Measurements from ENCODE around the gene BABAM1. TPM values are rescaled to one million over a fixed set of nuclear protein-coding genes. Genes with fewer than 3 reads are reported as not detected.

BABAM1 gene
- total and polyA plus RNA-seq, 2 donors (not counting 1 experiment from before 2014, with no cell fraction given), result 68.8 to 74.3 TPM

DNA sequence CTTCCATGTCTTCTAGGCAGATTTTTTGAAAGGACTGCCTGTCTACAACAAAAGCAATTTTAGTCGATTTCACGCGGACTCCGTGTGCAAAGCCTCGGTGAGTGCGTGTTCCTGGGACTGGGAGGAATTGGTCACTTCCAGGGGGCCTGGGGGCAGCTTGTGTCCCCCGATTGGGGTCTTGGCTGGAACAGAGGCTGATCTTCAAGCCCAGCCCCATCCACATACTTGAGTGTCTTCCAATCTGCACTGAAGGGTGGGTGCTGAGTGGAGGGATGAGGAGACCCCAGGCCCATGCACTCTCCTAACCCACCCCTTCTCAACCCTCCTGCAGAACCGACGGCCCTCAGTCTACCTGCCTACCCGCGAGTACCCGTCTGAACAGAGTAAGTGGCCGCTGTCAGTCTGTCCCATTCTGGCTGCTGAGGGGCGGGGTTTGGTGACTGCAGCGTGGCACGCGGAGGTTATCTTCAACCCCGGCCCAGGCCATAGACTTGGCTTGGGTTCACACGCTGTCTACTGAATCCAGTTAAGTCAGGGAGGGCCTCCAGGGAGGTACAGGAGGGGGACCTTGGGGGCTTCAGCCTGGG is 46.9 kb downstream of the BABAM1 start:
- Histone ChIP-seq H4K20me1 (ENCODE audit: control insufficient read depth, extremely low read depth, insufficient read depth, low read length) (no peaks in the 10 kb centered on the region), H3K4me1 (ENCODE audit: control insufficient read depth, extremely low read depth, insufficient read depth, low read length) (peaks cover 7% of the 10 kb centered on the region), H2AFZ (ENCODE audit: low read length) (no peak overlapping the region), H3K79me2 (ENCODE audit: control insufficient read depth, insufficient read depth, low read length) (peaks cover 38% of the 10 kb centered on the region), H3K4me2 (ENCODE audit: extremely low read depth, insufficient read depth, low read length) (no peak overlapping the region), H3K27me3 (ENCODE audit: control insufficient read depth, insufficient read depth, low read length) (no peaks in the 10 kb centered on the region), H3K36me3 (ENCODE audit: control insufficient read depth, insufficient read depth, low read length) (peaks cover 16% of the 10 kb centered on the region), H3K9me3 (ENCODE audit: control insufficient read depth, insufficient read depth, low read depth, low read length) (no peaks in the 10 kb centered on the region), H3K27ac (ENCODE audit: insufficient read depth, low read length) (no peak overlapping the region), H3K4me3 (replicated peaks in 1 of 4; ENCODE audit: control extremely low read depth in 1 of 4, insufficient read depth in 1 of 4, low read depth in 3 of 4, low read length in 4 of 4) (no peak overlapping the region), H3K9ac (ENCODE audit: insufficient read depth, low read length) (no peak overlapping the region)
- no peak for TF ChIP-seq EZH2 (IDR thresholded peaks at IDR 0.05; ENCODE audit: low read length, missing control alignments)
- TF ChIP-seq, protein P1, sequence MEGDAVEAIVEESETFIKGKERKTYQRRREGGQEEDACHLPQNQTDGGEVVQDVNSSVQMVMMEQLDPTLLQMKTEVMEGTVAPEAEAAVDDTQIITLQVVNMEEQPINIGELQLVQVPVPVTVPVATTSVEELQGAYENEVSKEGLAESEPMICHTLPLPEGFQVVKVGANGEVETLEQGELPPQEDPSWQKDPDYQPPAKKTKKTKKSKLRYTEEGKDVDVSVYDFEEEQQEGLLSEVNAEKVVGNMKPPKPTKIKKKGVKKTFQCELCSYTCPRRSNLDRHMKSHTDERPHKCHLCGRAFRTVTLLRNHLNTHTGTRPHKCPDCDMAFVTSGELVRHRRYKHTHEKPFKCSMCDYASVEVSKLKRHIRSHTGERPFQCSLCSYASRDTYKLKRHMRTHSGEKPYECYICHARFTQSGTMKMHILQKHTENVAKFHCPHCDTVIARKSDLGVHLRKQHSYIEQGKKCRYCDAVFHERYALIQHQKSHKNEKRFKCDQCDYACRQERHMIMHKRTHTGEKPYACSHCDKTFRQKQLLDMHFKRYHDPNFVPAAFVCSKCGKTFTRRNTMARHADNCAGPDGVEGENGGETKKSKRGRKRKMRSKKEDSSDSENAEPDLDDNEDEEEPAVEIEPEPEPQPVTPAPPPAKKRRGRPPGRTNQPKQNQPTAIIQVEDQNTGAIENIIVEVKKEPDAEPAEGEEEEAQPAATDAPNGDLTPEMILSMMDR (conservative IDR thresholded peaks at IDR 0.05 in 1 of 2, IDR thresholded peaks at IDR 0.05 in 1 of 2; ENCODE audit: low read depth in 1 of 2, low read length in 2 of 2), result no peak
- DNase-seq (ENCODE audit: low read depth in 2 of 2), result no peak

DNA sequence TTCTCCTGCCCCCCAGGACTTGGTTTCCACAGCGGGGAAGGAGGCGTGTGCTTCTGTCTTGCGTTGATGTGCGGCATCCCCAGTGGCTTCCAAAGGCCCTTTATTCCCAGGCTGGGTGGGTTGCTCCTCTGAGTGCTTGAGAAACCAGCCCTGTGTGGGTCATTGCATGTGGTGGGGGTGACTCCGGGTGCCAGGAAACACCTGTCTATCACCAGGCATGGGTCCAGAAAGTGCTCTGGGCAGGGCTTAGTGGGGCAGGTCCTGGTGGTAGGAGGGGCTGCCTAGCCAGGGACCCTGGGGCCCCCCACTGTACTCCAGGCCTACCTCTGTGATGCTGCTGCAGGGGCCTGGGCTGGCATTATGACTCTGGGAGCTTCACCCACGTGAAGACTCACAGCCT is 51.7 kb downstream of the BABAM1 start:
- H3K4me2 ChIP-seq (ENCODE audit: extremely low read depth, insufficient read depth, low read length), result no peak overlapping the region
- no peak overlapping the region for H2AFZ ChIP-seq (ENCODE audit: low read length)
- peaks cover 27% of the 10 kb centered on the region for H3K36me3 ChIP-seq (ENCODE audit: control insufficient read depth, insufficient read depth, low read length)
- no peaks in the 10 kb centered on the region for H3K79me2 ChIP-seq (ENCODE audit: control insufficient read depth, insufficient read depth, low read length)
- no peaks in the 10 kb centered on the region for H3K27me3 ChIP-seq (ENCODE audit: control insufficient read depth, insufficient read depth, low read length)
- H3K27ac ChIP-seq (ENCODE audit: insufficient read depth, low read length), result no peak overlapping the region
- no peaks in the 10 kb centered on the region for H4K20me1 ChIP-seq (ENCODE audit: control insufficient read depth, extremely low read depth, insufficient read depth, low read length)
- no peak overlapping the region for H3K9ac ChIP-seq (ENCODE audit: insufficient read depth, low read length)
- no peak for DNase-seq (ENCODE audit: low read depth in 2 of 2)
- TF ChIP-seq EZH2 (IDR thresholded peaks at IDR 0.05; ENCODE audit: low read length, missing control alignments), result no peak
- TF ChIP-seq, protein P1 (conservative IDR thresholded peaks at IDR 0.05 in 1 of 2, IDR thresholded peaks at IDR 0.05 in 1 of 2; ENCODE audit: low read depth in 1 of 2, low read length in 2 of 2), result no peak
- no peaks in the 10 kb centered on the region for H3K9me3 ChIP-seq (ENCODE audit: control insufficient read depth, insufficient read depth, low read depth, low read length)
- no peaks in the 10 kb centered on the region for H3K4me1 ChIP-seq (ENCODE audit: control insufficient read depth, extremely low read depth, insufficient read depth, low read length)
- no peak overlapping the region for H3K4me3 ChIP-seq (replicated peaks in 1 of 4; ENCODE audit: control extremely low read depth in 1 of 4, insufficient read depth in 1 of 4, low read depth in 3 of 4, low read length in 4 of 4)

DNA sequence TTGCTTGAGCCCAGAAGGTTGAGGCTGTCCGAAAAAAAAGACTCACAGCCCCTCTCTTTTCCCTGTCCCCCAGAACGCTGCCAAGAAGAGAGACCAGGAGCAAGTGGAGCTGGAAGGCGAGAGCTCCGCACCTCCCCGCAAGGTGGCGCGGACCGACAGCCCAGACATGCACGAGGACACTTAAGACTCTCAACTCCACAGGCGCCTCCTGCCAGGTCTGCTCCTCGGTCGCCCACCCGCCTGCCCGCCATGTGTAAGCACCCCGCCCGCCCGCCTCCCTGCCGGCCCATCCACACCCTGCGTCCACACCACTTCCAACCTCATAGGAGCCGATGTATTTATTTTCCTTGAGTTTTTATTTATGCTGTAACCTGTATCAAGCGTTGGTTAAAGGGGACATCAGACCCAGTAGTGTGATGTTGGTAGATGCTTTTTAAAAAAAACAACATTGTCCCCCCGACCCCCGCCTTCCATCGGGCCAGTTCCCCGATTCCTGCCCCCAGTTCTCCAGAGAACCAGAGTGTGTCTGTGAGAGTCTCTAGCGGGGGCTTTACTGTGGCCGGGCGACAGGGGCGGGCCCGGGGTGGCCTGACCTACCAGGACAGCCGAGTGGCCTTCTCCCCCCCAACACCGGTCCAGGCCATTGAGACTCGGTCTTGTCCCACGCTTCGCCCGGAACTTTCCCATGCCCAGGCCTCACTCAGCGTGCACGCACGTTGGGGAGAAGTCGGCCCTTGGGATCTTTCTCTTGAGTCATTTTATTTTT is 52.4 kb downstream of the BABAM1 start:
- Histone ChIP-seq H3K27me3 (ENCODE audit: control insufficient read depth, insufficient read depth, low read length) (no peaks in the 10 kb centered on the region), H3K9ac (ENCODE audit: insufficient read depth, low read length) (no peak overlapping the region), H3K4me3 (replicated peaks in 1 of 4; ENCODE audit: control extremely low read depth in 1 of 4, insufficient read depth in 1 of 4, low read depth in 3 of 4, low read length in 4 of 4) (no peak overlapping the region), H3K27ac (ENCODE audit: insufficient read depth, low read length) (no peak overlapping the region), H3K4me2 (ENCODE audit: extremely low read depth, insufficient read depth, low read length) (no peak overlapping the region), H3K9me3 (ENCODE audit: control insufficient read depth, insufficient read depth, low read depth, low read length) (no peaks in the 10 kb centered on the region), H3K79me2 (ENCODE audit: control insufficient read depth, insufficient read depth, low read length) (no peaks in the 10 kb centered on the region), H3K4me1 (ENCODE audit: control insufficient read depth, extremely low read depth, insufficient read depth, low read length) (no peaks in the 10 kb centered on the region), H4K20me1 (ENCODE audit: control insufficient read depth, extremely low read depth, insufficient read depth, low read length) (no peaks in the 10 kb centered on the region), H2AFZ (ENCODE audit: low read length) (no peak overlapping the region), H3K36me3 (ENCODE audit: control insufficient read depth, insufficient read depth, low read length) (peaks cover 23% of the 10 kb centered on the region)
- DNase-seq (ENCODE audit: low read depth in 2 of 2), result no peak
- no peak for TF ChIP-seq EZH2 (IDR thresholded peaks at IDR 0.05; ENCODE audit: low read length, missing control alignments)
- TF ChIP-seq, protein P1 (conservative IDR thresholded peaks at IDR 0.05 in 1 of 2, IDR thresholded peaks at IDR 0.05 in 1 of 2; ENCODE audit: low read depth in 1 of 2, low read length in 2 of 2), result no peak
